Measurements from ENCODE around the gene GCNT3.
A peak's percentile ranks its signal among the peaks of the same experiment; 100 is the strongest.
"Not testable (repeated sequence)": the region's sequence is repeated elsewhere in the genome, so short reads cannot be mapped to it uniquely, and the experiment has no call there.

GCNT3 gene

DNA sequence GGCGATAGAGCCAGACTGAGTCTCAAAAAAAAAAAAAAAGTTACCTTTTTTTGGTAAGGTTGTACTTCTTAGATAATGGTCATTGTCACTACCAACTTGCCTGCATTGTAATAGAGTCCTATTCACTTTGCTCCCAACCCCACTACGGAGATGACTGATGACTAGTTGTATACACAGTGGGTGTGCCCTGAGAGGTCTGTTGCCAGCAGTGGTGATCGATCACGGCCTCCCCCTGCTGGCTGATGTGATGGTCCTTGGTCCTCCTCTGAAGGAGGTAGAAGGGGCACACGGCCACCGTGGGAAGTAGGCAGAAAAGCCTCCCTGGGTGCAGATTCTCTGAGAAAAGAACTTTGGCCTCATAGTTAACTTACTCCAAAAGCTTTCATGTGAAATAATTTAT, 10.7 kb downstream of the GCNT3 start:
- peak; percentile 35 for DNase-seq

DNA sequence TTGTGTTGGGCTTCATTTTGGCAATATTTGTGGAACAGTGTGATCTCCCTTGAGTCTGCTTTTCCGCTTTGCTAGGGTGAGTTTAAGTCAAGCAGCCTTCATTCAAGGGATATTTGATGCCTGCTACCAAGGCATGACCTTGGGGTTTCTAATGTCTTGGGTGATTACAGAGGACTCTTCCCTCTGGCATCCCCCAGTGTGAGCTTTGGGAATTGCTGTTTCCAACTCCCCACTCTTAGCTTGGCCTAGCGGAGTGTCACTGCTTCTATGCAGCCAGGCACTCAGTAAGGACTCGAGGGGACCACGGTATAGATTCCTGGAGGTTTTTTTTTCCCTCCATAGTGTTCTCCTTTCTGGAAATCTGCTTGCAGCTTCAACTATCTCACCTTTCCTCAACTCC, 21.1 kb downstream of the GCNT3 start:
- DNase-seq, result peak; percentile 12

DNA sequence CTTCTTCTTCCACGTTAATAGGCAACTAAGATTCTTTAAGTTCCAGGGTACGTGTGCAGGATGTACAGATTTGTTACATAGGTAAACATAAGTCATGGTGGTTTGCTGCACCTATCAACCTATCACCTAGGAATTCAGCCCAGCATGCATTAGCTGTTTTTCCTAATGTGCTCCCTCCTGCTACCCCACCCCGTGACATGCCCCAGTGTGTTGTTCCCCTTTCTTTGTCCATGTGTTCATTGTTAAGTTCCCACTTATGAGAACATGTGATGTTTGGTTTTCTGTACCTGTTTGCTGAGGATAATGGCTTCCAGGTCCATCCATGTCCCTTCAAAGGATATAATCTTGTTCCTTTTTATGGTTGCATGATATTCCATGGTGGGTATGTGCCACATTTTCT, 24.6 kb downstream of the GCNT3 start:
- no peak for DNase-seq

DNA sequence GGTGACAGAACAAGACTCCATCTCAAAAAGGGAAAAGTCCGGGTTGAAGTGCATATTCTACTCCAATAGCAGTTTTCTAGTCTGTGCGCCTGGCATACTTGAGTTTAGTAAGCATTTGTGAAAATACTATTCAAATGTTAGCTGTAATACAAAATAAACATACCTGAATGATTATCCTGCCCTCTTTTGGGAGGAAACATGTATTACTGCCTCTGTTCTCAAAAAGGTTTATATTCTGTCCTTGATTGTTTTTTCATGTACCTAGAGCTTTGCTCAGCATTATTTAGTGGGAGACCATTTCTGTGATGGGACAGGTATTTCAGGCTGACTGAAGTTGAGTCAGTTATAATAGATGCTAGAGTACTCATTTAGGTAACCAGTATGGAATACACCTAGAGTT, 25.9 kb downstream of the GCNT3 start:
- not testable (repeated sequence) for DNase-seq

DNA sequence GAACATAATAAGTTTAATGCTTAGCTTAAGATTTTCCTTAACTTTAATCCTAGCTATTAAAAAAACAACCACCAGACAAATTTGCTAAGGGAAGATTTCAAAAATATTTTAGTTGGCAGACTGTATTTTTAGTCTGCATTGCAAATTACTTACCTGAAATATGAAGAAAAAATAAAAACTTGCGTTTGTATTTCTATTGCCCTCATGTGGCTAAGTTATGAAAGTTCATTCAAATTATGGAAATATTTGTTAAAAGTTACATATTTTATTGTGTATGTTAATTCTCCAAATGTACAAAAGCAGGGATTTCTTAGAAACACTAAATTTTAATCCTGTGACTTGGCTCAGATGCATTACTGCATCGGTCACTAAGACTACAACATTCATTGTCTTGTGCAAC, 30.8 kb downstream of the GCNT3 start:
- DNase-seq, result no peak

DNA sequence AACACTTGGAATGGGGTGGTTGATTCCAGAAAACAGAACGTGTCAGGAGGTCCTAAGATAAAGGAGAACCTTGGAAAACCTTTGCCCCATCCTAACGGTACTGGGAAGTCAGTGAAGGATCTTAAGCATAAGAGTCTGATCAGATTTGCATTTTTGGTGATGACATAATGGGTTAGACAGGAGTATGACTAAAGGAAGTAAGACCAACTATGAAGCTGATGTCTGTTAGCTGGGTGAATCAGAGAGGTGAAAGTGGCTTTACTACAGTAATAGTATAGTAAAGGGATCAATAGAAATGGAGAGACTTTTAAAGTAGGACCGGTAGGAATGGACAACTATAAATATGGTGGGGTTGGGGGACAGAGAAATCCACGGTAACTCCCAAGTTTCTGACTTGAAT, 33.2 kb downstream of the GCNT3 start:
- peak; percentile 9 for DNase-seq

DNA sequence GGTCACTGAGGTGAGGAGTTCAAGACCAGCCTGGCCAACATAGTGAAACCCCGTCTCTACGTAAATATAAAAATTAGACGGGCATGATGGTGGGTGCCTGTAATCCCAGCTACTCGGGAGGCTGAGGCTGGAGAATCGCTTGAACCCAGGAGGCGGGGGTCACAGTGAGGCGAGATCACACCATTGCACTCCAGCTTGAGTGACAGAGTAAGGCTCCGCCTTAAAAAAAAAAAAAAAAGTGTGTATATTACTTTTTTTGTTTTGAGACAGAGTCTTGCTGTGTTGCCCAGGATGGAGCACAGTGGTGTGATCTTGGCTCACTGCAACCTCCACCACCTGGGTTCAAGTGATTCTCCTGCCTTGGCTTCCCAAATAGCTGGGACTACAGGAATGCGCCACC, 34.2 kb downstream of the GCNT3 start:
- DNase-seq, result not testable (repeated sequence)

DNA sequence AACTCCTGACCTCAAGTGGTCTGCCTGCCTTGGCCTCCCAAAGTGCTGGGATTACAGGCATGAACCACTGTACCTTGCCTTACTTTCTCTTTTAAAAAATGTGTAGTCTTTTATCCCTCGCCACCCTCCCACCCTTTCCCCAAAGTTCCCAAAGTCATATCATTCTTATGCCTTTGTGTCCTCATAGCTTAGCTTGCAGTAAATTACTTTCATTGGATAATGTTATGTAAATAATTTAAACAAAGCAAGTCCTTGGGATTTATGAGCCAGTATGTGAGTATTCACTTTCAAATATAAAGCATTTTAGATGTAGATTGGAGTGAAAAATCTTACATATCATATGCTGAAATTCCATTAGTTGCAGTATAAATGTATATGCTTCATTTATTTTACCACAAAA, 34.7 kb downstream of the GCNT3 start:
- no peak for DNase-seq

DNA sequence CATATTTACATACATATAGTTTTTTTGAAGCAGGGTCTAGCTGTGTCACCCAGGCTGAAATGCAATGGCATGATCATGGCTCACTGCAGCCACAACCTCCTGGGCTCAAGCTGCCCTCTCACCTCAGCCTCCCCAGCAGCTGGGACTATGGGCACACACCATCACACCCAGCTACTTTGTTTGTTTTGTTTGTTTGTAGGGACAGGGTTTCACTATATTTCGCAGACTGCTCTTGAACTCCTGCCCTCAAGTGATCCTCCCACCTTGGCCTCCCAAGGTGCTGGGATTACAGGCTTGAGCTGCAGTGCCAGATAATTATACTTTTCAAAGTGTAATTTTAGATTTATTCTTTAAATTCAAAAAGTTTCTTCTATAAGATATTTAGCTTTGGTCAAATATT, 35.5 kb downstream of the GCNT3 start:
- no peak for DNase-seq

DNA sequence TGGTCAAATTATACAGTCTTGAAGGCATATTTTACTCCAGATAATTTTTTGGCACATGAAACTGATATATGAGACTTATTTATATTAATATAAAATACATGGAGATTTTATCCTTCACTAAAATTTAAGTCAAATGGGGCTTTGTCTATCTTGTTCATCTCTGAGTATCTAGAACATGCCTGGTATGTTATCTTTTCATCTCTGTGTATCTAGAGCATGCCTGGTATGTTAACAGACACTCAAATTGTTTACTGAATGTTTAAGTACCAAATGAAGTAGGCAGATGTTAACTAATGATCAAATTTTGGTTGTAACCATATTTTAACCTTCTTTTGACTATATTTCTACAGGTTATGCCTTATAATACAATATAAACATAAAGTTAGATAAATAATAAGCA, 38.0 kb downstream of the GCNT3 start:
- DNase-seq, result no peak

DNA sequence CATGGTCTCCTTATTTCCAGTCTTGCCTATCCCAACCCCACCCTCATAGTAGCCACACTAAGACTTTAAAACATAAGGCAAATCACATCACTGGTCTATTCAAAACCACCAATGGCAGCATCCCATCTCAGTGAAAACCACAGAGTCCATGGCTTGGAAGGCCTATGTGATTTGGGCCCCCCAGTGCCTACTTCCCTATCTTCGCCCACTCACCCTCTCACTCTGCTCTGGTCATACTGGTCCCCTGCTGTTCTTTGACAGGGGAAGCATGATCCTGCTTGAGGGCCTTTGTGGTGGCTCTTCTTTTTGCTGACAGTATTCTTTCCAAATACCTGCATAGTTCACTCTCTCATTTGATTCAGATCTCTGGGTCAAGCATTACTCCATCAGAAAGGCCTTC, 42.5 kb downstream of the GCNT3 start:
- DNase-seq, result no peak

DNA sequence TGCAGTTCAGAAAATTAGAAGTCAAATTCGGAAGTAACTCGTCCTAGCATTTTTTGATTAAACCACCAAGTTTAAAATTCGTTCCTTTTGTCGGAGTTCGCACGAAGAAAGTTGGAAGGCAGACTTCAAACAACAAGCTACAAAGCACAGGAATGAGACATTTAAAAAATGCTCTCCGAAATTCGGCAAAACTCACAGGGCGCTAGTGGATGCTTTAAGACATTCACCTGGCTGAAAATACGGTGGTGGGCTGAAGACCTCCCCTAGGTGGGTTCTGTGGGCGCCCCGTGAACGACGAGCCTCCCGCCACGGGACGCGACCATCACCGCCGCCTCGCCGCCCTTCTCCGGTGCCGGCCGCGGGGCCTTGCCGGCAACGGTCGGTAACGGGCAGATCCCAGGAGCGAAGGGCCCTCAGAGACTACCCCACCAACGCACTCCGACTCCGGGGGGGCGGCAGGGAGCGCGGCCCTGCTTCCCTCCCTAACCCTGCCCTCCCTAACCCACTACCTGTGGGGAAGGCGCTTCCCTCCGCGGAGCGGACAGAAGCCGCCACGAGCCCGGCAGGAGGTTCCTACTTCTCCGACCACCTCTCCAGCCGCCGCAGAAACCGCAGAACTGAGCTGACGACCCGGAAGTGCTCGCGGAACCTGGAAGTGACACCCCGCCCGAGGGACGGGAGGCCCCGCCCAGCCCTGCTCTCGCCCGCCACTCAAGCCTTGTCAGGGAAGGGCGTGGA, 45.5 kb downstream of the GCNT3 start, which contains the start of gene GTF2A2:
TSS of gene GTF2A2 (minus strand) at position 619 of the 738 bp plus-strand sequence. CDS start 5,238 bp downstream, outside the sequence.
- peak; percentile 93 for DNase-seq

DNA sequence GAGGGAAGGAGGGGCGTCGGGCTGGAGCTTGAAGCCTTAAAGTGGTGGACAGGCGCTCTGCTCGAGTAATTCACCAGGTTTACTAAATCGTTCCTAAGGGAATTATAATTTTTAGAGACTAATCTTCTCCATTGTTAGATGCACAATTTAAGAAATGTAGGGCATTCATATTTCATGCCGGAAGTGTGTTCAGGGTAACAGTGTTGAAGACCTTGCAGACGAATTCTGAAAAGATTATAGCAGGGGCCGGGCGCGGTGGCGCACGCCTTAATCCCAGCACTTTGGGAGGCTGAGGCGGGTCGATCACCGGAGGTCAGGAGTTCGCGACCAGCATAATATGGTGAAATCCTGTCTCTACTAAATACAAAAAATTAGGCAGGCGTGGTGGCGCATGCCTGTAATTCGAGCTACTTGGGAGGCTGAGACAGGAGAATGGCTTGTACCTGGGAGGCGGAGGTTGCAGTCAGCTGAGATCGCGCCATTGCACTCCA, 46.1 kb downstream of the GCNT3 start:
- no peak for DNase-seq

DNA sequence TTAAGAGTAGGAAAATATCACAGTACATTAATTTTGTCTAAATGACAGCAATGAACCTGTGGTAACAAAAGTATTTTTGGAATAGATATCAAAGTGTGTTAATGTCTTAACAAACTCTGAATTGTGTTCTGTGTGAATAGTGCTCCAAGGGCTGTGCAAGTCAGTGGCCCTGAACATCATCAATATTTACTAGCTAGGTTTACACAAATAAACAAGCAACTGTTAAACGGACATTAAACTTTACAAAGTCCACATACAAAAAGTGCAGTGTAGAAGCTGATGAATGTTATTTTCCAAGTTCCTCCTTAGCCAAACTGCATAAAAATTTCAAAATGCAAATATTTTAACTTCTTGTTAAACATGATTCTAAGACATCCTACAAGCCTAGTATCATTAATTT, 47.8 kb downstream of the GCNT3 start:
- DNase-seq, result no peak

DNA sequence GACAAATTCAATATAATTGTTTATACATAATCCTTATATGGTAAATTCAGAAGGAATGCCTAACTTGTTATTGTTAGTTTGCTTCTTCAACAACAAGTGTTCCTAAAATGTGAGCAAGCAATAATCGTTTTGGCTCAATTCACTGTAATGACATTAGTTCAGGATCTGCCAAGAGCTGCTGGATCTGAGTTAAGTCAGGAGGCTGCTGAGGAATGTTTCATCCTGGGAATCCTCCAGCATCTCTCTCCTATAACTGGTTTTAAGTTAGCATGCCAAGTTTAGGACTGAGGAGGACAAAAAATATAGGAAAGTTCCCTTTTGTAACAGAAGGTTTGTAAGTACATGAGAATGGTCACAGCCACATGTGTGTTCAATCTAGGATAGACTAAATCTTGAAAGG, 50.7 kb downstream of the GCNT3 start:
- DNase-seq, result peak; percentile 32

DNA sequence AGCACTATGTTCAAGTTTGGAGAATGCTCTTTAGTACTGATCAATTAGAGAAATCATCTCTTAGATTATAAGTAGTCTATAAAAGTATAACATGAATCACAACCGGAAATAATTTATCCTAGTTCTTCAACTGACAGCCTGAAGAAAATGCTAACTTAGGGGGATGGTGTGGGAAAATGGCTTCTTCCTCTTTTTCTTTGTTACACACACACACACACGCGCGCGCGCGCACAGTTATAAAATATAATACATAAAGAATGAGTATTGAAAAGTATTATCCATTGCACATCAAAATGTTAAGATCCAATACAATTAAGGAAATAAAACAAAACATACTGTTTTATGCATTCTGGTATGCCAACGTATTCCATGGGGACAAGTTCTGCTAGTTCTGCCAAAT, 57.0 kb downstream of the GCNT3 start:
- no peak for DNase-seq
